Endothelial cell of umbilical vein (primary cell): Measurements from ENCODE around the gene HSPB6. TPM values are rescaled to one million over a fixed set of nuclear protein-coding genes. Genes with fewer than 3 reads are reported as not detected.

ENCODE experiments used
- BruUV-seq: library from RNA; stranded (reverse); fragments of 400-500 nt; replicated peaks from 2 replicates; lab custom pipeline; 2021; lab: Mats Ljungman, UMichigan
- CTCF ChIA-PET: fragments of 300-600, 350-600 bp; sonication (Branson Sonifier 250); formaldehyde crosslinking; loops from one replicate; lab custom pipeline; 2021; ENCODE audit warnings: antibody characterized with exemption, inconsistent platforms; lab: Charles Lee
- POLR2A ChIA-PET: fragments of 300-600, 350-600 bp; sonication (Branson Sonifier 250); formaldehyde crosslinking; loops from one replicate; lab custom pipeline; 2021; ENCODE audit warnings: antibody characterized with exemption, inconsistent platforms; lab: Charles Lee
- DNase-seq: peaks from one replicate; pipeline ENCODE4 v3.0.0-alpha.2; 2011; ENCODE audit warnings: low read depth, low spot score
- FAIRE-seq: peaks from 2 replicates; lab custom pipeline; 2011; peaks lifted over from hg19 to GRCh38; lab: Jason Lieb, UNC
- H2AFZ ChIP-seq: 2 replicates; pipeline ENCODE4 v1.6.0; 2012; ENCODE audit warnings: low read depth, low read length, control low read depth, inconsistent platforms
- H3K27ac ChIP-seq: 2 replicates; pipeline ENCODE4 v1.5.1; 2011; ENCODE audit warnings: low read depth, mild to moderate bottlenecking, control low read depth, low read length, moderate library complexity; ENCODE audit not compliant: insufficient read depth
- H3K27me3 ChIP-seq, 2 experiments: 2 replicates each; pipeline versions ENCODE4 v1.6.0 to v1.6.1; 2011; ENCODE audit warnings: low read length in 2 of 2, mixed read lengths in 1 of 2; ENCODE audit not compliant: control insufficient read depth in 2 of 2, insufficient read depth in 2 of 2
- H3K36me3 ChIP-seq, 2 experiments: 2 replicates in 1 of 2; 3 replicates in 1 of 2; pipeline ENCODE4 v1.5.1; 2011; ENCODE audit warnings: low read length in 2 of 2, mild to moderate bottlenecking in 1 of 2, moderate library complexity in 1 of 2; ENCODE audit not compliant: control insufficient read depth in 2 of 2, insufficient read depth in 2 of 2; ENCODE audit errors: extremely low read depth in 1 of 2
- H3K4me1 ChIP-seq: 3 replicates; pipeline ENCODE4 v1.5.1; 2011; ENCODE audit warnings: mild to moderate bottlenecking, low read length; ENCODE audit not compliant: control insufficient read depth, insufficient read depth; ENCODE audit errors: extremely low read depth
- H3K4me2 ChIP-seq: 2 replicates; pipeline ENCODE4 v1.6.1; 2011; ENCODE audit warnings: low read length, control low read depth, mixed read lengths; ENCODE audit not compliant: insufficient read depth
- H3K4me3 ChIP-seq, 3 experiments: fragments of 200-600 bp in 1 of 3; sonication (generic), shearing (Covaris generic) in 1 of 3; replicated peaks in 1 of 3; 2 replicates each; pipeline ENCODE4 v1.5.1; 2011 to 2016; ENCODE audit warnings: control low read depth in 3 of 3, low read length in 3 of 3, mild to moderate bottlenecking in 2 of 3, inconsistent platforms in 1 of 3, low read depth in 1 of 3, moderate library complexity in 1 of 3; ENCODE audit not compliant: insufficient read depth in 1 of 3
- H3K79me2 ChIP-seq: 2 replicates; pipeline ENCODE4 v1.6.0; 2012; ENCODE audit warnings: low read length, inconsistent platforms; ENCODE audit not compliant: control insufficient read depth, insufficient read depth
- H3K9ac ChIP-seq: replicated peaks from 2 replicates; pipeline ENCODE3; 2011; ENCODE audit warnings: low read length, control low read depth; ENCODE audit not compliant: insufficient read depth; ENCODE audit errors: extremely low read depth
- H3K9me1 ChIP-seq: replicated peaks from 3 replicates; pipeline ENCODE4 v1.6.0; 2011; ENCODE audit warnings: mild to moderate bottlenecking, low read length; ENCODE audit not compliant: control insufficient read depth, insufficient read depth; ENCODE audit errors: extremely low read depth
- H3K9me3 ChIP-seq: replicated peaks from 2 replicates; pipeline ENCODE4 v1.5.1; 2012; ENCODE audit warnings: low read length, inconsistent platforms; ENCODE audit not compliant: control insufficient read depth, insufficient read depth
- H4K20me1 ChIP-seq: replicated peaks from 2 replicates; pipeline ENCODE3; 2011; ENCODE audit warnings: mild to moderate bottlenecking, low read length; ENCODE audit not compliant: control insufficient read depth, insufficient read depth; ENCODE audit errors: extremely low read depth
- CTCF ChIP-seq, 2 donors: IDR thresholded peaks; 1 replicate in 1 of 2; 2 replicates in 1 of 2; pipeline ENCODE4 v1.5.1; 2011; ENCODE audit warnings: low read length in 2 of 2, mild to moderate bottlenecking in 2 of 2, moderate library complexity in 2 of 2, control low read depth in 1 of 2, inconsistent platforms in 1 of 2, low read depth in 1 of 2; ENCODE audit not compliant: insufficient read depth in 1 of 2; ENCODE audit errors: extremely low read depth in 1 of 2
- EZH2 ChIP-seq: IDR thresholded peaks from 2 replicates; pipeline ENCODE4 v1.6.1; 2012; ENCODE audit warnings: borderline replicate concordance, low read depth, mild to moderate bottlenecking, moderate library complexity, low read length, inconsistent platforms; ENCODE audit not compliant: severe bottlenecking
- FOS ChIP-seq: IDR thresholded peaks from 2 replicates; pipeline ENCODE4 v1.6.1; 2011; ENCODE audit warnings: mild to moderate bottlenecking, low read length, moderate library complexity, borderline replicate concordance; ENCODE audit not compliant: insufficient read depth
- GATA2 ChIP-seq: IDR thresholded peaks from 2 replicates; pipeline ENCODE4 v1.7.0; 2011; ENCODE audit warnings: low read depth, mild to moderate bottlenecking, moderate library complexity, mixed read lengths, low read length; ENCODE audit not compliant: insufficient read length, insufficient read depth
- JUN ChIP-seq: IDR thresholded peaks from 2 replicates; pipeline ENCODE4 v1.6.1; 2011; ENCODE audit warnings: borderline replicate concordance, low read depth; ENCODE audit not compliant: insufficient read length, insufficient read depth
- POLR2A ChIP-seq: IDR thresholded peaks from 2 replicates; pipeline ENCODE4 v1.6.1; 2012; ENCODE audit warnings: low read depth, mild to moderate bottlenecking, control low read depth, low read length
- POLR2AphosphoS5 ChIP-seq: IDR thresholded peaks from 2 replicates; pipeline ENCODE4 v1.6.1; 2012; ENCODE audit warnings: low read depth, mild to moderate bottlenecking, control low read depth, low read length, moderate library complexity; ENCODE audit not compliant: insufficient read depth
- dilution Hi-C: fragments of 300-500 bp; cut with MboI; formaldehyde crosslinking; loops from one replicate; pipeline ENCODE4 v1.15.0; 2019; ENCODE audit warnings: low sequenced_read_pairs; ENCODE audit not compliant: extremely low pct_ligation_motif_present
- intact Hi-C: fragments of 100-400 bp; cut with micrococcal nuclease; formaldehyde crosslinking; loops from one replicate; pipeline ENCODE4 v1.10.0; 2022
- polyA plus RNA-seq, 4 experiments: library from polyadenylated mRNA; depleted of rRNA in 3 of 4; stranded (reverse) in 3 of 4; unstranded in 1 of 4; fragments of >200 nt; gene quantifications; 2 replicates each; pipeline versions ENCODE4 v1.2.1 to v1.2.3, GENCODE V29; 2011 to 2012; ENCODE audit warnings: missing spikeins in 1 of 4
- total RNA-seq: library from RNA; stranded (reverse); gene quantifications from 2 replicates; pipeline ENCODE4 v1.2.3, GENCODE V29; 2021
- TF ChIP-seq, protein P1 (sequence below): IDR thresholded peaks from 2 replicates; pipeline ENCODE4 v1.6.1; 2011; ENCODE audit not compliant: insufficient read depth, insufficient read length

HSPB6 gene
- total and polyA plus RNA-seq, 2 donors (not counting 3 experiments of a cell fraction or from before 2014, with no cell fraction given) = 3.4 to 6.2 TPM

DNA sequence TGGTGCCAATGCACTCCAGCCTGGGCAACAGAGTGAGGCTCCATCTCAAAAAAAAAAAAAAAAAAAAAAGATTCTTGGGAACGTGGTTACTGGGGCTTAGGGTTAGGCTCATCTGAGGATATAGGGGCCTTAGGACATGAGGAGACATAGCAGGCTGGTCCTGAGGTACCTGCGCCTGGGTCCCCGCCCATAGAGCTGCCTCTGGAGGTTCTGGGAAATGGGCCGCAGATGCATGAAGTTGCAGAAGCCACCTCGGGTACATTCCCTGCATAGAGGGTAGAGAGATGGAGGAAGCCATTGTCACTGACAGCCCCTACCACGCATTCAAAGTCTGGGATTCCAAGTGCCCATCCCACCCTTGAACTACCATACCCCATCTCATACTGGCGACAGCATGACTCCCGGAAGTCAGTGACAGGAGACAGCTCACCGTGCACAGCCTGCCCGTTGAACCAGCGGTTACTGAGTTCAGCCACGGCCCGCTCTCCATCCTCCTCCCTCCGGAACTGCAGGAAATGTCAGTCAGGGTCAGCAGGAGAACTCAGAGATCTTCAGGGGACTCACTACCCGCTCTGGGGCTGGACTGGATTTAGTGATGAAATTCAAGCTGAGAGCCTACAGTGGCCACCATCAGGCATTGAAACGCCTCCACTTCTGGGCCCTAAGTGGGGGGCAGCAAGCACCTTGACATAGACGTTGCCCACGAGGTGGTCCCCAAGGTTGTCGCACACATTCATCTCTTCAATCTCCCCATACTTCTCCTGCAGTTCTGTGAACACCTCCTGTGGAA is 13.0 kb downstream of the HSPB6 start:
- peaks cover 24% of the 10 kb centered on the region for H3K4me1 ChIP-seq
- POLR2A ChIA-PET = interaction anchor here (0.6 kb wide), 1 partner anchor 106 kb away, joined by 4 read pairs; no protein-coding TSS in a partner anchor
- H3K27me3 ChIP-seq = no peaks in the 10 kb centered on the region
- no peaks in the 10 kb centered on the region for H4K20me1 ChIP-seq
- H3K4me2 ChIP-seq = no peak overlapping the region
- H3K9me1 ChIP-seq = no peaks in the 10 kb centered on the region
- no peak for FAIRE-seq
- no TSS peak for BruUV-seq
- H3K36me3 ChIP-seq = no peaks in the 10 kb centered on the region
- no peak overlapping the region for H2AFZ ChIP-seq
- CTCF ChIA-PET = interaction anchor here (0.7 to 1.9 kb wide), 6 partner anchors 12 to 189 kb away, joined by 3 to 7 read pairs (median 4); partner anchors contain the start of gene KMT2B
- no peak for DNase-seq
- dilution Hi-C loops = no loop called here
- H3K9ac ChIP-seq = no peak overlapping the region
- H3K4me3 ChIP-seq = no peak overlapping the region
- intact Hi-C loops = loop anchor here (2.0 kb wide), 1 partner anchor 15 kb away; the partner anchor contains the start of gene PROSER3
- H3K79me2 ChIP-seq = peaks cover 12% of the 10 kb centered on the region
- H3K9me3 ChIP-seq = no peaks in the 10 kb centered on the region
- no peak overlapping the region for H3K27ac ChIP-seq
- TF ChIP-seq POLR2AphosphoS5 = no peak
- no peak for TF ChIP-seq EZH2
- TF ChIP-seq, protein P1, sequence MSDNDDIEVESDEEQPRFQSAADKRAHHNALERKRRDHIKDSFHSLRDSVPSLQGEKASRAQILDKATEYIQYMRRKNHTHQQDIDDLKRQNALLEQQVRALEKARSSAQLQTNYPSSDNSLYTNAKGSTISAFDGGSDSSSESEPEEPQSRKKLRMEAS = no peak
- TF ChIP-seq GATA2 = no peak
- no peak for TF ChIP-seq POLR2A
- TF ChIP-seq CTCF (IDR thresholded peaks at IDR 0.05; ENCODE audit: extremely low read depth in 1 of 2, insufficient read depth in 1 of 2, low read depth in 1 of 2, low read length in 2 of 2) = no peak
- no peak for TF ChIP-seq FOS
- no peak for TF ChIP-seq JUN
